ENCODE data around the gene MSANTD2.

GRCh38 chr11:124844664-124845079 lies 44.5 kb upstream of the MSANTD2 start:
- TF ChIP-seq MAX (IDR thresholded peaks at IDR 0.05) = no peak
- no peak for TF ChIP-seq RAD21 (IDR thresholded peaks at IDR 0.05; ENCODE audit: low read depth)
- TF ChIP-seq YY1 (IDR thresholded peaks at IDR 0.05; ENCODE audit: low read depth) = no peak
- TF ChIP-seq CREB1 (IDR thresholded peaks at IDR 0.05; ENCODE audit: low read depth) = no peak
- TF ChIP-seq EGR1 (IDR thresholded peaks at IDR 0.05) = no peak
- TF ChIP-seq CEBPB (IDR thresholded peaks at IDR 0.05) = no peak
- TF ChIP-seq REST (IDR thresholded peaks at IDR 0.05; ENCODE audit: low read depth) = no peak
- no peak for TF ChIP-seq EP300 (IDR thresholded peaks at IDR 0.05; ENCODE audit: borderline replicate concordance)
- TF ChIP-seq ZBTB7A (IDR thresholded peaks at IDR 0.05; ENCODE audit: low read depth) = no peak
- no peak for TF ChIP-seq USF1 (IDR thresholded peaks at IDR 0.05)
